Lower leg skin (tissue), 4 donors: ENCODE results near the gene TAX1BP1. TPM values are rescaled to one million over a fixed set of nuclear protein-coding genes. Genes with fewer than 3 reads are reported as not detected.

Experiments
- DNase-seq, 2 donors: peaks; one replicate each; pipeline ENCODE4 v3.0.0-alpha.2; 2019; ENCODE audit warnings: low spot score in 2 of 2
- H3K4me3 ChIP-seq: fragments of 200-600 bp; sonication (generic); 2 replicates; pipeline ENCODE4 v1.5.1; 2017; ENCODE audit warnings: mild to moderate bottlenecking, low read depth; ENCODE audit not compliant: poor library complexity, severe bottlenecking
- POLR2A ChIP-seq, 2 donors: fragments of 450-650 bp; IDR thresholded peaks; one replicate each; pipeline ENCODE4 v1.6.1; 2016 to 2017; ENCODE audit warnings: antibody characterized with exemption in 2 of 2, mild to moderate bottlenecking in 1 of 2, moderate library complexity in 1 of 2
- WGBS, 2 donors: methylation state at CpG; one replicate each; pipeline ENCODE4 v1.1.5; 2018; 5-methylcytosine and 5-hydroxymethylcytosine counted together
- intact Hi-C: fragments of 100-400 bp; cut with DNase I; formaldehyde crosslinking; loops from one replicate; pipeline ENCODE4 v1.15.0; 2023; ENCODE audit warnings: low total_unique reads
- total RNA-seq, 4 donors: library from RNA; depleted of rRNA; stranded (reverse); fragments of >200 nt; gene quantifications; one replicate each; pipeline ENCODE4 v1.1.0, GENCODE V29; 2016
- TF ChIP-seq, protein P1 (sequence below), 3 donors: fragments of 450-650 bp; IDR thresholded peaks; one replicate each; pipeline ENCODE4 v1.5.1; 2016; ENCODE audit warnings: antibody characterized with exemption in 3 of 3, mild to moderate bottlenecking in 3 of 3, moderate library complexity in 2 of 3

The TAX1BP1 gene
- total RNA-seq, 4 donors from 2014 or later: 81.4 to 98.8 (median 85.8) TPM

- no peak for DNase-seq
- TF ChIP-seq POLR2A (IDR thresholded peaks at IDR 0.05): no peak
- TF ChIP-seq, protein P1, sequence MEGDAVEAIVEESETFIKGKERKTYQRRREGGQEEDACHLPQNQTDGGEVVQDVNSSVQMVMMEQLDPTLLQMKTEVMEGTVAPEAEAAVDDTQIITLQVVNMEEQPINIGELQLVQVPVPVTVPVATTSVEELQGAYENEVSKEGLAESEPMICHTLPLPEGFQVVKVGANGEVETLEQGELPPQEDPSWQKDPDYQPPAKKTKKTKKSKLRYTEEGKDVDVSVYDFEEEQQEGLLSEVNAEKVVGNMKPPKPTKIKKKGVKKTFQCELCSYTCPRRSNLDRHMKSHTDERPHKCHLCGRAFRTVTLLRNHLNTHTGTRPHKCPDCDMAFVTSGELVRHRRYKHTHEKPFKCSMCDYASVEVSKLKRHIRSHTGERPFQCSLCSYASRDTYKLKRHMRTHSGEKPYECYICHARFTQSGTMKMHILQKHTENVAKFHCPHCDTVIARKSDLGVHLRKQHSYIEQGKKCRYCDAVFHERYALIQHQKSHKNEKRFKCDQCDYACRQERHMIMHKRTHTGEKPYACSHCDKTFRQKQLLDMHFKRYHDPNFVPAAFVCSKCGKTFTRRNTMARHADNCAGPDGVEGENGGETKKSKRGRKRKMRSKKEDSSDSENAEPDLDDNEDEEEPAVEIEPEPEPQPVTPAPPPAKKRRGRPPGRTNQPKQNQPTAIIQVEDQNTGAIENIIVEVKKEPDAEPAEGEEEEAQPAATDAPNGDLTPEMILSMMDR (IDR thresholded peaks at IDR 0.05): no peak
- intact Hi-C loops: no loop called here
- no peak overlapping the region for H3K4me3 ChIP-seq
- WGBS, 2 donors: 68 to 82% methylated on average over 2 of the region's 2 CpGs
Measured at GRCh38 chr7:27825891-27826290, 85.9 kb downstream of the TAX1BP1 start.

GRCh38 chr7:27826357-27826756, 86.4 kb downstream of the TAX1BP1 start:
- intact Hi-C loops: no loop called here
- 81% methylated on average over 5 of the region's 5 CpGs for WGBS, 2 donors
- DNase-seq: no peak
- TF ChIP-seq POLR2A (IDR thresholded peaks at IDR 0.05): no peak
- TF ChIP-seq, protein P1 (IDR thresholded peaks at IDR 0.05): no peak
- H3K4me3 ChIP-seq: no peak overlapping the region

- 77 to 83% methylated on average over 7 of the region's 7 CpGs for WGBS, 2 donors
- no peak overlapping the region for H3K4me3 ChIP-seq
- intact Hi-C loops: no loop called here
- no peak for DNase-seq
- TF ChIP-seq, protein P1 (IDR thresholded peaks at IDR 0.05): no peak
- no peak for TF ChIP-seq POLR2A (IDR thresholded peaks at IDR 0.05)
Measured at GRCh38 chr7:27834179-27834921, 94.4 kb downstream of the TAX1BP1 start.

- TF ChIP-seq, protein P1 (IDR thresholded peaks at IDR 0.05): no peak
- no peak for TF ChIP-seq POLR2A (IDR thresholded peaks at IDR 0.05)
- DNase-seq: no peak
- intact Hi-C loops: no loop called here
- H3K4me3 ChIP-seq: no peak overlapping the region
- 82 to 89% methylated on average over 7 of the region's 7 CpGs for WGBS, 2 donors
Measured at GRCh38 chr7:27835376-27835775, 95.4 kb downstream of the TAX1BP1 start.

DNA sequence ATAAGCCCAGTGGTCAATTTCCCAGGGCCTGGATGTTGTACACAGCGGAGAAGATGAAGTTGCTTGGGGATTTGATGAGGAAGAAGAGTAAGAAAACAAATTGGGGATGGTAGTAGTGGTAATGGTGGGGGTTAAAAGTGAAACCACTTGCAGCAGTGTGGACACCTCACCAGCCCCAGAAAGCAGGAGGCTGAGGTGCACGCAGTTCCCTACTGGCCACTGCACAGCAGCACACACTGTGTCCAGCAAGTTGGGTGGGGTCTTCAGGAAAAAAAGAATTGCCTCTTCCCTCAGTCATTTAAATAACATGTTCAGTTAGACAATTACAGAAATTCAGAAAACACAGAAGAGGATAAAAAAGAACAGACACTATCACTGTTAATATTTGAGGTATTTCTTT, 96.6 kb downstream of the TAX1BP1 start:
- TF ChIP-seq, protein P1 (IDR thresholded peaks at IDR 0.05): no peak
- TF ChIP-seq POLR2A (IDR thresholded peaks at IDR 0.05): no peak
- no peak for DNase-seq
- no peak overlapping the region for H3K4me3 ChIP-seq
- intact Hi-C loops: no loop called here
- WGBS, 2 donors: 93 to 96% methylated on average over 2 of the region's 2 CpGs

- no peak for TF ChIP-seq POLR2A (IDR thresholded peaks at IDR 0.05)
- TF ChIP-seq, protein P1 (IDR thresholded peaks at IDR 0.05): no peak
- no peak for DNase-seq
- H3K4me3 ChIP-seq: no peak overlapping the region
- WGBS, 2 donors: 86 to 88% methylated on average over 10 of the region's 10 CpGs
- intact Hi-C loops: no loop called here
Measured at GRCh38 chr7:27839099-27839498, 99.1 kb downstream of the TAX1BP1 start.
